ENCODE data around the gene AGBL5. TPM values are rescaled to one million over a fixed set of nuclear protein-coding genes. Genes with fewer than 3 reads are reported as not detected.

AGBL5 gene
- total and polyA plus RNA-seq, 2 of the 13 experiments (the other 11 are each of a cell fraction or from before 2014, with no cell fraction given), result 55.9 to 73.3 TPM

- TF ChIP-seq ZNF574 (CRISPR knock-in tag; IDR thresholded peaks at IDR 0.05) (peak; percentile 94), GFI1 (CRISPR knock-in tag; IDR thresholded peaks at IDR 0.05; ENCODE audit: borderline replicate concordance) (peak; percentile 93), PLSCR1 (CRISPR knock-in tag; IDR thresholded peaks at IDR 0.05; ENCODE audit: borderline replicate concordance) (peak; percentile 97; the same call in 1 of the 2 replicates), GLI4 (CRISPR knock-in tag; IDR thresholded peaks at IDR 0.05; ENCODE audit: borderline replicate concordance) (peak; percentile 80), ZKSCAN1 (IDR thresholded peaks at IDR 0.05; ENCODE audit: low read length) (no peak; the same call in 1 of the 2 replicates), NR2C2 (CRISPR knock-in tag; IDR thresholded peaks at IDR 0.05; ENCODE audit: borderline replicate concordance) (peak; percentile 50; the same call in 1 of the 2 replicates), FOXM1 (CRISPR knock-in tag; IDR thresholded peaks at IDR 0.05) (no peak; the same call in 1 of the 2 replicates), ZNF639 (CRISPR knock-in tag; conservative IDR thresholded peaks at IDR 0.05) (peak; percentile 59), BATF2 (CRISPR knock-in tag; IDR thresholded peaks at IDR 0.05) (peak; percentile 97), PREB (CRISPR knock-in tag; IDR thresholded peaks at IDR 0.05) (no peak), BRF2 (CRISPR knock-in tag; IDR thresholded peaks at IDR 0.05) (peak; percentile 97), NFIB (CRISPR knock-in tag; IDR thresholded peaks at IDR 0.05; ENCODE audit: borderline replicate concordance) (0 out of 2 replicates have a peak, but pooled peaks have one; percentile 44), JUNB (CRISPR knock-in tag; IDR thresholded peaks at IDR 0.05; ENCODE audit: borderline replicate concordance) (peak; percentile 85; the same call in 1 of the 2 replicates), ZNF766 (CRISPR knock-in tag; IDR thresholded peaks at IDR 0.05; ENCODE audit: borderline replicate concordance) (peak; percentile 91), NFYC (CRISPR knock-in tag; IDR thresholded peaks at IDR 0.05) (peak; percentile 98), ZNF556 (CRISPR knock-in tag; IDR thresholded peaks at IDR 0.05; ENCODE audit: borderline replicate concordance) (peak; percentile 92), ZNF7 (CRISPR knock-in tag; IDR thresholded peaks at IDR 0.05) (no peak)
Measured at GRCh38 chr2:27050996-27051901, at the start of gene AGBL5 (continued).

Data from HepG2 (cell line).